Body of pancreas (tissue), 4 donors: Measurements from ENCODE around the gene DUSP8. TPM values are rescaled to one million over a fixed set of nuclear protein-coding genes. Genes with fewer than 3 reads are reported as not detected.
"Not testable (repeated sequence)": the region's sequence is repeated elsewhere in the genome, so short reads cannot be mapped to it uniquely, and the experiment has no call there.

Experiments
- ATAC-seq: fragments of 150-250 bp; one replicate; pipeline ENCODE4 v1.9.1; 2016
- DNase-seq, 4 donors: peaks; one replicate each; pipeline ENCODE4 v3.0.0-alpha.2; 2019
- H3K27ac ChIP-seq, 4 donors: fragments of 200-600 bp; sonication (generic); 1 replicate in 3 of 4; 2 replicates in 1 of 4; pipeline versions ENCODE4 v1.5.1 to v1.6.1; 2016 to 2019; ENCODE audit warnings: mild to moderate bottlenecking in 1 of 4, mixed read lengths in 1 of 4, moderate library complexity in 1 of 4
- H3K27me3 ChIP-seq, 2 donors: fragments of 200-600 bp; sonication (generic); one replicate each; pipeline ENCODE4 v1.6.0; 2016; ENCODE audit warnings: mild to moderate bottlenecking in 1 of 2
- H3K36me3 ChIP-seq, 2 donors: fragments of 200-600 bp; sonication (generic); replicated peaks in 1 of 2; 2 replicates each; pipeline ENCODE4 v1.5.1; 2016; ENCODE audit warnings: low read depth in 2 of 2; ENCODE audit not compliant: insufficient read depth in 1 of 2
- H3K4me1 ChIP-seq: fragments of 200-600 bp; sonication (generic); one replicate; pipeline ENCODE4 v1.6.0; 2016
- H3K4me3 ChIP-seq, 2 donors: fragments of 200-600 bp; sonication (generic); 1 replicate in 1 of 2; 2 replicates in 1 of 2; pipeline ENCODE4 v1.5.1; 2016 to 2019
- H3K9me3 ChIP-seq, 3 donors: fragments of 200-600 bp; sonication (generic); 1 replicate in 2 of 3; 2 replicates in 1 of 3; pipeline ENCODE4 v1.5.1; 2016
- POLR2A ChIP-seq, 3 donors: fragments of 450-650 bp; IDR thresholded peaks; one replicate each; pipeline ENCODE4 v1.6.1; 2016; ENCODE audit warnings: antibody characterized with exemption in 3 of 3, mild to moderate bottlenecking in 2 of 3
- WGBS, 2 donors: methylation state at CpG; one replicate each; pipeline ENCODE4 v1.1.5; 2017; 5-methylcytosine and 5-hydroxymethylcytosine counted together
- intact Hi-C: fragments of 100-400 bp; cut with DNase I; formaldehyde crosslinking; loops from one replicate; pipeline ENCODE4 v1.15.1; 2023
- total RNA-seq, 2 donors: library from RNA; depleted of rRNA; stranded (reverse); fragments of >200 nt; gene quantifications; one replicate each; pipeline ENCODE4 v1.1.0, GENCODE V29; 2016
- TF ChIP-seq, protein P1 (sequence below), 7 experiments: fragments of 450-650 bp in 4 of 7; fragments of 200-600 bp in 3 of 7; sonication (generic) in 3 of 7; IDR thresholded peaks; one replicate each; pipeline ENCODE4 v1.5.1; 2016 to 2019; ENCODE audit warnings: antibody characterized with exemption in 7 of 7

The DUSP8 gene
- total RNA-seq, 2 donors from 2014 or later: 7.0 to 19.1 TPM

DNA sequence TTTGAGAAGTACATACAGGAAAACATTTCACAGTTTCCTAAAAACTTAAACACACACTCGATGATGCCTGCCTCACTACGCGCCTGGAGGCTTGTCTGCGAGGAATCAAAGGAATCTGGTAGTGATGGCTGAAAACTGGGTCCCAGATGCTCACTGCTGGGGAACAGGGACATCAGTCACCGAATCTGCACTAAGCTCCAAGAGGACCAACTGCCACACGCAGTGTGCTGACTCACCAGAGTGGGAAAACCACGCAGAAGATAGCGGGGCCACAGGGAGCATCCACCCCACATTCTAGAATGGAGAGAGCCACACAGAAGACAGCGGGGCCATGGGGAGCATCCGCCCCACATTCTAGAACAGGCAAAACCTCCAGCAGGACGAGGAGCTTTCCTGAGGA lies 61.1 kb downstream of the DUSP8 start:
- no peaks in the 10 kb centered on the region for H3K9me3 ChIP-seq
- no peak for ATAC-seq
- no peaks in the 10 kb centered on the region for H3K36me3 ChIP-seq
- no peak for TF ChIP-seq POLR2A (IDR thresholded peaks at IDR 0.05)
- TF ChIP-seq, protein P1, sequence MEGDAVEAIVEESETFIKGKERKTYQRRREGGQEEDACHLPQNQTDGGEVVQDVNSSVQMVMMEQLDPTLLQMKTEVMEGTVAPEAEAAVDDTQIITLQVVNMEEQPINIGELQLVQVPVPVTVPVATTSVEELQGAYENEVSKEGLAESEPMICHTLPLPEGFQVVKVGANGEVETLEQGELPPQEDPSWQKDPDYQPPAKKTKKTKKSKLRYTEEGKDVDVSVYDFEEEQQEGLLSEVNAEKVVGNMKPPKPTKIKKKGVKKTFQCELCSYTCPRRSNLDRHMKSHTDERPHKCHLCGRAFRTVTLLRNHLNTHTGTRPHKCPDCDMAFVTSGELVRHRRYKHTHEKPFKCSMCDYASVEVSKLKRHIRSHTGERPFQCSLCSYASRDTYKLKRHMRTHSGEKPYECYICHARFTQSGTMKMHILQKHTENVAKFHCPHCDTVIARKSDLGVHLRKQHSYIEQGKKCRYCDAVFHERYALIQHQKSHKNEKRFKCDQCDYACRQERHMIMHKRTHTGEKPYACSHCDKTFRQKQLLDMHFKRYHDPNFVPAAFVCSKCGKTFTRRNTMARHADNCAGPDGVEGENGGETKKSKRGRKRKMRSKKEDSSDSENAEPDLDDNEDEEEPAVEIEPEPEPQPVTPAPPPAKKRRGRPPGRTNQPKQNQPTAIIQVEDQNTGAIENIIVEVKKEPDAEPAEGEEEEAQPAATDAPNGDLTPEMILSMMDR (IDR thresholded peaks at IDR 0.05): no peak
- H3K4me3 ChIP-seq: no peak overlapping the region
- intact Hi-C loops: loop anchor here (10.0 kb wide), 1 partner anchor 396 kb away; no protein-coding TSS in a partner anchor
- 81 to 83% methylated on average over 11 of the region's 11 CpGs for WGBS, 2 donors
- no peak overlapping the region for H3K27ac ChIP-seq
- DNase-seq: no peak
- peaks cover 14% of the 10 kb centered on the region for H3K4me1 ChIP-seq
- no peaks in the 10 kb centered on the region for H3K27me3 ChIP-seq

DNA sequence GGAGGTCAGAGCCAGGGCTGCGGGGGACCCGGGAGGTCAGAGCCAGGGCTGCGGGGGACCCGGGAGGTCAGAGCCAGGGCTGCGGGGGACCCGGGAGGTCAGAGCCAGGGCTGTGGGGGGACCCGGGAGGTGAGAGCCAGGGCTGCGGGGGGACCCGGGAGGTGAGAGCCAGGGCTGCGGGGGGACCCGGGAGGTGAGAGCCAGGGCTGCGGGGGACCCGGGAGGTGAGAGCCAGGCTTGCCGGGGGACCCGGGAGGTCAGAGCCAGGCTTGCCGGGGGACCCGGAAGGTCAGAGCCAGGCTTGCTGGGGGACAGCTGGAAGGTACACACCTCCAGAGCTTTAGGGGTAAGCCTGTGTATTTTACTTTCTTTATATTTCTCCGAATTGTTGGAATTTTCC lies 61.7 kb downstream of the DUSP8 start:
- H3K4me1 ChIP-seq, H3K36me3 ChIP-seq, H3K27me3 ChIP-seq, ATAC-seq, H3K27ac ChIP-seq, H3K9me3 ChIP-seq, DNase-seq, H3K4me3 ChIP-seq: not testable (repeated sequence)
- intact Hi-C loops: loop anchor here (10.0 kb wide), 1 partner anchor 396 kb away; no protein-coding TSS in a partner anchor
- WGBS, 2 donors: 73 to 86% methylated on average over 5 to 6 of the region's 18 CpGs

DNA sequence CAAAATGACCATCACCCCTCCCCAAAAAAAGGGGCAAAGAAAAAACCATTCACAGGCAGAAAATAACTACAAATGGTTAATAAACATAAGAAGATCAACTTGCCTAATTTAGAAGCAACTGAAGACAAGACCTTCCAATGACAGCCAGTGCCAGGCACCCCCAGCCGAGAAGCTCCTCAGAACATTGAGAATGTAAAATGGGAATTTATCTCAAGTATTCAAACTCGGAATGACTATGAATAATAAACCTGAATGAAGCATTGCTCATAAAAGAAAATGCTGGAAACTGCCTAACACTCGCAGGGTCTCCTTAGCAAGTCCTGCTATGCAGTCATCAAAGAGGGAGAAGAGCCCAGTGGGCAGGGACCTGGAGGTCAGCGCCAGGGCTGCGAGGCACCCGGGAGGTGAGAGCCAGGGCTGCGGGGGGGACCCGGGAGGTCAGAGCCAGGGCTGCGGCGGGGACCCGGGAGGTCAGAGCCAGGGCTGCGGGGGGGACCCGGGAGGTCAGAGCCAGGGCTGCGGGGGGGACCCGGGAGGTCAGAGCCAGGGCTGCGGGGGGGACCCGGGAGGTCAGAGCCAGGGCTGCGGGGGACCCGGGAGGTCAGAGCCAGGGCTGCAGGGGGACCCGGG lies 62.3 kb downstream of the DUSP8 start:
- no peak overlapping the region for H3K27ac ChIP-seq
- WGBS, 2 donors: 79 to 88% methylated on average over 9 to 13 of the region's 20 CpGs
- TF ChIP-seq, protein P1 (IDR thresholded peaks at IDR 0.05): no peak
- no peak for TF ChIP-seq POLR2A (IDR thresholded peaks at IDR 0.05)
- intact Hi-C loops: loop anchor here (10.0 kb wide), 1 partner anchor 395 kb away; no protein-coding TSS in a partner anchor
- no peaks in the 10 kb centered on the region for H3K36me3 ChIP-seq
- no peak overlapping the region for H3K4me3 ChIP-seq
- DNase-seq (no peak), ATAC-seq (no peak)
- H3K27me3 ChIP-seq: no peaks in the 10 kb centered on the region
- H3K4me1 ChIP-seq: peaks cover 3% of the 10 kb centered on the region
- H3K9me3 ChIP-seq: no peaks in the 10 kb centered on the region

DNA sequence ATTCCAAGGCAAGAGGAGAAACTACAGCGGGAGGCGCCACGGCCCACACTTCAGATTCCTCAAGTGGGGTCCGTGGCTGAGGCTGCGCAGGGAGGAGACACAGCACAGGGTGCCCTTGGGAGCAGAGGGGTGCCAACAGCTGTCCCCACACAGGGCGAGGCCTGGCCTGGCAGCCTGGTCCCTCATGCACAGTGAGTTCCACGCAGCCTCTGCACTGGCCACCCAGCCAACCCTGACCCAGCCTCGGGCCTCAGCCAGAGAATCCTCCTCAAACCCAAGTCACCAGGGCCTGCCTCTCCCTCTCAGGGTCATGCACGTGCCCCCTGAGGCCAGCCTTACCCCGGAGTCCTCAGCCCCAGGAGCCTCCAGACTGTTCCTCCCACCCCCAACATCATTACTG lies 63.1 kb downstream of the DUSP8 start:
- no peak overlapping the region for H3K27ac ChIP-seq
- intact Hi-C loops: no loop called here
- TF ChIP-seq POLR2A (IDR thresholded peaks at IDR 0.05): no peak
- TF ChIP-seq, protein P1 (IDR thresholded peaks at IDR 0.05): no peak
- no peaks in the 10 kb centered on the region for H3K27me3 ChIP-seq
- WGBS, 2 donors: 89 to 96% methylated on average over 5 to 10 of the region's 10 CpGs
- peaks cover 7% of the 10 kb centered on the region for H3K4me1 ChIP-seq
- H3K4me3 ChIP-seq: no peak overlapping the region
- DNase-seq (no peak), ATAC-seq (no peak)
- no peaks in the 10 kb centered on the region for H3K36me3 ChIP-seq
- H3K9me3 ChIP-seq: no peaks in the 10 kb centered on the region

- Histone ChIP-seq H3K36me3 (no peaks in the 10 kb centered on the region), H3K9me3 (no peaks in the 10 kb centered on the region), H3K4me3 (no peak overlapping the region), H3K4me1 (peaks cover 10% of the 10 kb centered on the region), H3K27ac (no peak overlapping the region), H3K27me3 (no peaks in the 10 kb centered on the region)
- DNase-seq (no peak), ATAC-seq (no peak)
- no peak for TF ChIP-seq POLR2A (IDR thresholded peaks at IDR 0.05)
- TF ChIP-seq, protein P1 (IDR thresholded peaks at IDR 0.05): no peak
- WGBS, 2 donors: 85 to 86% methylated on average over 9 to 10 of the region's 15 CpGs
- intact Hi-C loops: no loop called here
These were observed 63.6 kb downstream of the DUSP8 start for GRCh38 chr11:1508491-1508891.
